H1 (cell line): ENCODE results near the gene AFF2. TPM values are rescaled to one million over a fixed set of nuclear protein-coding genes. Genes with fewer than 3 reads are reported as not detected.
A peak's percentile ranks its signal among the peaks of the same experiment; 100 is the strongest.

ENCODE experiments used
- CTCF ChIA-PET: fragments of 300-600 bp; sonication (Branson Sonifier 250); formaldehyde crosslinking; loops from one replicate; lab custom pipeline; 2021; ENCODE audit not compliant: partially characterized antibody; lab: Charles Lee
- POLR2A ChIA-PET: fragments of 300-600 bp; sonication (Branson Sonifier 250); formaldehyde crosslinking; loops from one replicate; lab custom pipeline; 2021; ENCODE audit warnings: inconsistent platforms; ENCODE audit not compliant: partially characterized antibody; lab: Charles Lee
- DNase-seq, 2 experiments: peaks; one replicate each; pipeline versions ENCODE4 v3.0.0 to v3.0.0-alpha.2; 2010 to 2022; ENCODE audit warnings: low spot score in 2 of 2, low read depth in 1 of 2, mixed read lengths in 1 of 2
- FAIRE-seq: peaks from 2 replicates; lab custom pipeline; 2011; peaks lifted over from hg19 to GRCh38; lab: Jason Lieb, UNC
- H2AFZ ChIP-seq: 2 replicates; pipeline ENCODE4 v1.8.1; 2012; ENCODE audit warnings: low read length, inconsistent platforms
- H2AK5ac ChIP-seq: 2 replicates; pipeline ENCODE4 v1.6.1; 2013; ENCODE audit warnings: low read depth, low read length
- H2BK120ac ChIP-seq: replicated peaks from 2 replicates; pipeline ENCODE3; 2013; ENCODE audit warnings: low read depth, low read length, inconsistent platforms
- H2BK12ac ChIP-seq: 2 replicates; pipeline ENCODE4 v1.6.1; 2013; ENCODE audit warnings: low read depth, low read length
- H2BK15ac ChIP-seq: 2 replicates; pipeline ENCODE4 v1.6.1; 2013; ENCODE audit warnings: low read length
- H2BK20ac ChIP-seq: 2 replicates; pipeline ENCODE4 v1.6.1; 2013; ENCODE audit warnings: low read length
- H2BK5ac ChIP-seq: 2 replicates; pipeline ENCODE4 v1.6.1; 2013; ENCODE audit warnings: low read depth, low read length
- H3K14ac ChIP-seq: 2 replicates; pipeline ENCODE4 v1.6.1; 2013; ENCODE audit warnings: inconsistent platforms; ENCODE audit not compliant: insufficient read length
- H3K18ac ChIP-seq: 2 replicates; pipeline ENCODE4 v1.6.1; 2013; ENCODE audit warnings: low read length; ENCODE audit errors: extremely low read depth
- H3K23ac ChIP-seq: 2 replicates; pipeline ENCODE4 v1.6.1; 2013; ENCODE audit warnings: inconsistent platforms; ENCODE audit not compliant: insufficient read length
- H3K23me2 ChIP-seq: 2 replicates; pipeline ENCODE4 v1.6.1; 2013; ENCODE audit warnings: low read depth, low read length
- H3K27ac ChIP-seq: 2 replicates; pipeline ENCODE4 v1.6.1; 2011; ENCODE audit warnings: low read depth, low read length, inconsistent platforms
- H3K27me3 ChIP-seq, 4 experiments: replicated peaks in 1 of 4; 1 replicate in 1 of 4; 2 replicates in 3 of 4; pipeline versions ENCODE4 v1.6.1 to v1.8.1; 2011 to 2013; ENCODE audit warnings: low read length in 3 of 4, mild to moderate bottlenecking in 3 of 4, inconsistent platforms in 2 of 4, mixed read lengths in 2 of 4, moderate library complexity in 1 of 4; ENCODE audit not compliant: control insufficient read depth in 3 of 4, insufficient read depth in 3 of 4; ENCODE audit errors: extremely low read depth in 1 of 4
- H3K36me3 ChIP-seq, 4 experiments: 2 replicates each; pipeline versions ENCODE4 v1.6.1 to v1.8.1; 2011 to 2013; ENCODE audit warnings: mild to moderate bottlenecking in 4 of 4, low read length in 3 of 4, moderate library complexity in 2 of 4, control low read depth in 1 of 4, inconsistent platforms in 1 of 4; ENCODE audit not compliant: insufficient read depth in 4 of 4, control insufficient read depth in 2 of 4
- H3K4ac ChIP-seq: replicated peaks from 2 replicates; pipeline ENCODE3; 2013; ENCODE audit warnings: low read length, low read depth, mixed read lengths, inconsistent platforms; ENCODE audit not compliant: insufficient read length
- H3K4me1 ChIP-seq, 4 experiments: replicated peaks in 1 of 4; 1 replicate in 1 of 4; 2 replicates in 3 of 4; pipeline versions ENCODE4 v1.6.1 to v1.8.1; 2011 to 2013; ENCODE audit warnings: low read length in 3 of 4, inconsistent platforms in 2 of 4, mixed read lengths in 1 of 4; ENCODE audit not compliant: insufficient read depth in 4 of 4, control insufficient read depth in 3 of 4
- H3K4me2 ChIP-seq, 2 experiments: 2 replicates each; pipeline versions ENCODE4 v1.6.1 to v1.8.1; 2011 to 2013; ENCODE audit warnings: low read depth in 2 of 2, low read length in 2 of 2, control low read depth in 1 of 2, inconsistent platforms in 1 of 2, mild to moderate bottlenecking in 1 of 2; ENCODE audit not compliant: insufficient read depth in 1 of 2
- H3K4me3 ChIP-seq, 4 experiments: fragments of 200-600, 300-600 bp in 1 of 4; sonication (generic), shearing (Covaris generic), sonication (Bioruptor Twin) in 1 of 4; 2 replicates each; pipeline versions ENCODE4 v1.5.1 to v1.8.1; 2011 to 2016; ENCODE audit warnings: low read length in 4 of 4, low read depth in 3 of 4, control low read depth in 2 of 4, inconsistent platforms in 2 of 4, mild to moderate bottlenecking in 2 of 4, mixed read lengths in 1 of 4, moderate library complexity in 1 of 4; ENCODE audit not compliant: insufficient read depth in 2 of 4; ENCODE audit errors: extremely low read depth in 1 of 4
- H3K56ac ChIP-seq: replicated peaks from 2 replicates; pipeline ENCODE3; 2013; ENCODE audit warnings: low read depth, mild to moderate bottlenecking, mixed read lengths, low read length, inconsistent platforms; ENCODE audit not compliant: insufficient read length
- H3K79me1 ChIP-seq: 2 replicates; pipeline ENCODE4 v1.6.1; 2013; ENCODE audit warnings: low read depth, low read length, control low read depth
- H3K79me2 ChIP-seq, 2 experiments: 2 replicates each; pipeline versions ENCODE4 v1.6.1 to v1.8.1; 2012 to 2013; ENCODE audit warnings: low read length in 2 of 2, mild to moderate bottlenecking in 2 of 2, inconsistent platforms in 1 of 2; ENCODE audit not compliant: insufficient read depth in 2 of 2, control insufficient read depth in 1 of 2
- H3K9ac ChIP-seq, 4 experiments: replicated peaks in 1 of 4; 1 replicate in 1 of 4; 2 replicates in 3 of 4; pipeline versions ENCODE4 v1.6.1 to v1.8.1; 2011 to 2013; ENCODE audit warnings: low read depth in 3 of 4, low read length in 3 of 4, control low read depth in 2 of 4, mild to moderate bottlenecking in 2 of 4, moderate library complexity in 2 of 4, inconsistent platforms in 1 of 4; ENCODE audit errors: extremely low read depth in 1 of 4
- H3K9me3 ChIP-seq, 2 experiments: 2 replicates each; pipeline versions ENCODE4 v1.6.1 to v1.8.1; 2012 to 2013; ENCODE audit warnings: mild to moderate bottlenecking in 2 of 2, moderate library complexity in 2 of 2, control low read depth in 1 of 2, inconsistent platforms in 1 of 2, low read depth in 1 of 2, low read length in 1 of 2, mixed read lengths in 1 of 2; ENCODE audit not compliant: insufficient read depth in 2 of 2
- H4K20me1 ChIP-seq, 2 experiments: replicated peaks in 1 of 2; 2 replicates each; pipeline versions ENCODE3 to v1.8.1; 2011 to 2013; ENCODE audit warnings: inconsistent platforms in 2 of 2, low read length in 2 of 2, mild to moderate bottlenecking in 1 of 2; ENCODE audit not compliant: insufficient read depth in 2 of 2, control insufficient read depth in 1 of 2
- H4K5ac ChIP-seq: 2 replicates; pipeline ENCODE4 v1.6.1; 2013; ENCODE audit warnings: low read length, low read depth, mixed read lengths, inconsistent platforms; ENCODE audit not compliant: insufficient read length
- H4K8ac ChIP-seq: 2 replicates; pipeline ENCODE4 v1.8.0; 2013; ENCODE audit warnings: mild to moderate bottlenecking, moderate library complexity, low read length, inconsistent platforms; ENCODE audit not compliant: insufficient read depth; ENCODE audit errors: extremely low read depth
- H4K91ac ChIP-seq: replicated peaks from 2 replicates; pipeline ENCODE3; 2013; ENCODE audit warnings: low read length, mixed read lengths, inconsistent platforms; ENCODE audit not compliant: insufficient read length
- BCL11A ChIP-seq, 2 experiments: IDR thresholded peaks; one replicate each; pipeline ENCODE4 v1.6.1; 2011; ENCODE audit warnings: low read depth in 2 of 2, low read length in 2 of 2, mild to moderate bottlenecking in 2 of 2
- CHD2 ChIP-seq: IDR thresholded peaks from 2 replicates; pipeline ENCODE4 v1.6.1; 2012; ENCODE audit warnings: low read length, improper control_type of control experiment
- JUND ChIP-seq: IDR thresholded peaks from 2 replicates; pipeline ENCODE4 v1.6.1; 2011; ENCODE audit warnings: mild to moderate bottlenecking, improper control_type of control experiment, low read length
- NANOG ChIP-seq: IDR thresholded peaks from 2 replicates; pipeline ENCODE4 v1.6.1; 2011; ENCODE audit warnings: low read length, low read depth, mild to moderate bottlenecking, inconsistent platforms; ENCODE audit not compliant: insufficient read depth, poor library complexity, severe bottlenecking
- RFX5 ChIP-seq: IDR thresholded peaks from 2 replicates; pipeline ENCODE4 v1.6.1; 2011; ENCODE audit warnings: low read depth, low read length, improper control_type of control experiment, borderline replicate concordance
- WGBS, 2 experiments: shearing (Covaris generic) in 1 of 2; methylation state at CpG; one replicate each; pipeline versions ENCODE4 v1.1.6 to v1.1.7; 2013 to 2015; ENCODE audit warnings: low lambda C conversion rate in 2 of 2, mixed read lengths in 2 of 2, inconsistent platforms in 1 of 2, low coverage in 1 of 2, missing lambda C conversion rate in 1 of 2; ENCODE audit not compliant: insufficient replicate concordance in 2 of 2, insufficient coverage in 1 of 2, insufficient read length in 1 of 2; ENCODE audit errors: extremely low coverage in 1 of 2, missing lambda C conversion rate in 1 of 2; 5-methylcytosine and 5-hydroxymethylcytosine counted together
- polyA plus RNA-seq, 7 experiments: library from polyadenylated mRNA; depleted of rRNA in 3 of 7; stranded (reverse) in 5 of 7; unstranded in 2 of 7; fragments of >200 nt in 5 of 7; fragments of 200-250 nt in 2 of 7; gene quantifications; 1 replicate in 5 of 7; 2 replicates in 1 of 7; 4 replicates in 1 of 7; pipeline versions ENCODE4 v1.2.1 to v1.2.3, GENCODE V29; 2011 to 2013; ENCODE audit warnings: missing spikeins in 2 of 7, mixed read lengths in 2 of 7
- total RNA-seq: library from RNA; stranded (reverse); fragmentation: NEBNext Ultra II Directional; extraction: Animal tissue kit (Norgen Biotek cat#: 25700); gene quantifications from 2 replicates; pipeline ENCODE4 v1.2.1, GENCODE V29; 2021
- TF ChIP-seq, protein P1 (sequence below): IDR thresholded peaks from 2 replicates; pipeline ENCODE4 v1.6.1; 2011; ENCODE audit warnings: low read length, improper control_type of control experiment
- TF ChIP-seq, protein P2 (sequence below), 3 experiments: IDR thresholded peaks; 1 replicate in 2 of 3; 2 replicates in 1 of 3; pipeline versions ENCODE4 v1.5.1 to v1.6.1; 2011; ENCODE audit warnings: low read length in 3 of 3, mild to moderate bottlenecking in 3 of 3, inconsistent platforms in 2 of 3, low read depth in 1 of 3, moderate library complexity in 1 of 3; ENCODE audit not compliant: insufficient read depth in 1 of 3; ENCODE audit errors: control extremely low read depth in 1 of 3

AFF2 gene
- total and polyA plus RNA-seq, 2 of the 8 experiments (the other 6 are each of a cell fraction or from before 2014, with no cell fraction given): 2.0 to 7.3 TPM

DNA sequence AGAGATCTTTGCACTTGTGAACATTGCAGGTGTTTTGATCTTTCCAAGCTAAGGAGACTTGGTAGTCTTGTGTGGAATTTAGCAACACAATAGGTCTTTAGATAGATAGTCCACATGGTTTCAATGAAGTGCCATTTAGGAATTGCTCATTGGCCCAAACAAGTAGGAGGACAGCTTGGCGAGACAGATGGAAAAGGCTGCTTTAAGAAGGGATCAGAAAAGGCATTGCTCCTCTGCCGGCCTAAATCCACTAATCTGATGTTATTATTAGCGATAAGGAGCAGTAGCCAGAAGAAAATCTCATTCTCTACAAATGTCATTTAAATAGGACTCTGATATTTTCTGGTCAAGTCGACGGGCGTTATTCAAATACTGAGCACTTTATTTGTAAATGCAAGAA lies 99.7 kb downstream of the AFF2 start:
- no peak for TF ChIP-seq NANOG
- TF ChIP-seq JUND: no peak
- no peak for TF ChIP-seq CHD2
- TF ChIP-seq RFX5: no peak
- TF ChIP-seq, protein P1, sequence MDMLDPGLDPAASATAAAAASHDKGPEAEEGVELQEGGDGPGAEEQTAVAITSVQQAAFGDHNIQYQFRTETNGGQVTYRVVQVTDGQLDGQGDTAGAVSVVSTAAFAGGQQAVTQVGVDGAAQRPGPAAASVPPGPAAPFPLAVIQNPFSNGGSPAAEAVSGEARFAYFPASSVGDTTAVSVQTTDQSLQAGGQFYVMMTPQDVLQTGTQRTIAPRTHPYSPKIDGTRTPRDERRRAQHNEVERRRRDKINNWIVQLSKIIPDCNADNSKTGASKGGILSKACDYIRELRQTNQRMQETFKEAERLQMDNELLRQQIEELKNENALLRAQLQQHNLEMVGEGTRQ: no peak
- no peak for TF ChIP-seq BCL11A (IDR thresholded peaks at IDR 0.05; ENCODE audit: low read depth in 2 of 2, low read length in 2 of 2)
- TF ChIP-seq, protein P2, sequence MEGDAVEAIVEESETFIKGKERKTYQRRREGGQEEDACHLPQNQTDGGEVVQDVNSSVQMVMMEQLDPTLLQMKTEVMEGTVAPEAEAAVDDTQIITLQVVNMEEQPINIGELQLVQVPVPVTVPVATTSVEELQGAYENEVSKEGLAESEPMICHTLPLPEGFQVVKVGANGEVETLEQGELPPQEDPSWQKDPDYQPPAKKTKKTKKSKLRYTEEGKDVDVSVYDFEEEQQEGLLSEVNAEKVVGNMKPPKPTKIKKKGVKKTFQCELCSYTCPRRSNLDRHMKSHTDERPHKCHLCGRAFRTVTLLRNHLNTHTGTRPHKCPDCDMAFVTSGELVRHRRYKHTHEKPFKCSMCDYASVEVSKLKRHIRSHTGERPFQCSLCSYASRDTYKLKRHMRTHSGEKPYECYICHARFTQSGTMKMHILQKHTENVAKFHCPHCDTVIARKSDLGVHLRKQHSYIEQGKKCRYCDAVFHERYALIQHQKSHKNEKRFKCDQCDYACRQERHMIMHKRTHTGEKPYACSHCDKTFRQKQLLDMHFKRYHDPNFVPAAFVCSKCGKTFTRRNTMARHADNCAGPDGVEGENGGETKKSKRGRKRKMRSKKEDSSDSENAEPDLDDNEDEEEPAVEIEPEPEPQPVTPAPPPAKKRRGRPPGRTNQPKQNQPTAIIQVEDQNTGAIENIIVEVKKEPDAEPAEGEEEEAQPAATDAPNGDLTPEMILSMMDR (IDR thresholded peaks at IDR 0.05; ENCODE audit: control extremely low read depth in 1 of 3, insufficient read depth in 1 of 3, low read depth in 1 of 3, low read length in 3 of 3): no peak
- Histone ChIP-seq H4K91ac (no peak overlapping the region), H4K20me1 (no peaks in the 10 kb centered on the region), H2BK5ac (no peak overlapping the region), H3K9me3 (no peaks in the 10 kb centered on the region), H3K9ac (no peak overlapping the region), H3K18ac (no peak overlapping the region), H3K23ac (no peak overlapping the region), H4K5ac (no peak overlapping the region), H3K56ac (no peak overlapping the region), H3K27ac (no peak overlapping the region), H2BK12ac (no peak overlapping the region), H3K14ac (no peak overlapping the region), H2BK15ac (no peak overlapping the region), H3K79me1 (no peaks in the 10 kb centered on the region), H3K36me3 (no peaks in the 10 kb centered on the region), H2BK120ac (no peak overlapping the region), H3K27me3 (no peaks in the 10 kb centered on the region), H2AK5ac (no peak overlapping the region), H3K4me3 (no peak overlapping the region), H3K23me2 (no peaks in the 10 kb centered on the region), H3K4me1 (no peaks in the 10 kb centered on the region), H3K4me2 (no peak overlapping the region), H3K4ac (no peak overlapping the region), H3K79me2 (no peaks in the 10 kb centered on the region), H2BK20ac (no peak overlapping the region), H4K8ac (no peak overlapping the region), H2AFZ (no peak overlapping the region)
- FAIRE-seq (peak; percentile 76), DNase-seq (no peak)
- POLR2A ChIA-PET: no interaction called here
- CTCF ChIA-PET: interaction anchor here (1.6 kb wide), 1 partner anchor 25 kb away, joined by 4 read pairs; no protein-coding TSS in a partner anchor
- 98% methylated on average over 6 of the region's 6 CpGs; no CpG with 5 or more reads in 1 of the 2 experiments for WGBS, 2 experiments
